ENCODE measurements around the gene ACBD4. TPM values are rescaled to one million over a fixed set of nuclear protein-coding genes. Genes with fewer than 3 reads are reported as not detected.

Gene ACBD4
- total and polyA plus RNA-seq, 10 of the 15 experiments (the other 5 are each of a cell fraction or from before 2014, with no cell fraction given) = 0.20 to 13.8 (median 6.9) TPM

DNA sequence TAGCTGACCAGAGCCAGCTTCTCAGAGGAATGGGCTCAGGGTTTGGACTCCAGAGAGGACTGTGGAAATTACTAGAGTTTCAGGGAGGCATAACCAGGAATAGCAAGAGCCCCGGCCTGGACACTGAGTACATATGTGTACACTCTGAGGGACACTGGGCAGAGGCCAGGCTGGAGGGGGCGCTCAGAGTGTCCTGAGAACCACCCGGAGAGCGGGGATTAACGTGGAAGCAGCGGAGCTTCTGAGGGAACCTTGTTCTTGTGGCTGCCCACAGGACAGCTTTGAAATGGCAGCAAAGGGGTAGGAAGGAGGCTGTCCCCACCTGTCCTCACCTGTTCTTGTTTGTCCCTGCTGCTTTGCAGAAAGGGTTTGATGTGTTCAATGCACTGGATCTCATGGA is 31.0 kb upstream of the ACBD4 start:
- no peak for FAIRE-seq
- no TSS peak for BruUV-seq (replicated peaks)

DNA sequence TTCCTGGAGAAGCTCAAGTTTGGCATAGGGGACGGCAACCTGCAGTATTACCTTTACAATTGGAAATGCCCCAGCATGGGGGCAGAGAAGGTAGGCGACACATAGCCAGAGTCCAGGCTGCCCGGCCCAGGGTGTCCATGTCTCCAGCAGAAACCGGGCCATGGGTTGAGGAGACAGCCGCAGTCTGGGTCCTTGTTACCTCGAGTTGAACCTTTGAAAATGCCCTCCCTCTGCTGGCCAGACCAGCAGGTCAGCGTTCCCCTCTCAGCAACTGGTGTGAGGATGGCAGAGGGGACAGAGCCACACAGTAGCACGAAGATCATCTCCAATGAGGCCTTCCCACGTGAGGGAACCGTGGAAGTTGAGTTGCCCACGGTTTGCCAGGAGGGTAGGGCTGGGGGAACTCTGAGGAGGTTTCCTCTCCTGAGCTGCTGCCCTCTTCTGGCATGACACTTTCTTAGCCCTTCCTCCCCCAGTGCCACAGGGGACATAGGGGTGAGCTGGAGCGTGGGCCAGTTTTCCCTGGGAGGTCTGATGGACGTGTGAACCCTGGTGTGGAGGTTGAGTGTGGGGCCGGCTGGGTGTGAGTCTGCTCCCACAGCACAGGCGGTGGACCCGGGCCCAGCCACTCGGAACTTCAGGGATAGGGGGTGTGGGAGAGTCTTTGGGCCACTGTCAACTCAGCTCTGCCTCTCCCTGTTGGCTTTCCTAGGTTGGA is 30.4 kb upstream of the ACBD4 start:
- no peak for DNase-seq (ENCODE audit: low read depth, low spot score)
- H3K4me2 ChIP-seq (ENCODE audit: control insufficient read depth, insufficient read depth) = no peak overlapping the region
- no peak overlapping the region for H2AFZ ChIP-seq (ENCODE audit: control insufficient read depth, low read depth, low read length)
- ChIA-PET POLR2A (no interaction called here), RAD21 (ENCODE audit: unreplicated experiment) (no interaction called here), SMC1A (ENCODE audit: uncharacterized antibody, unreplicated experiment) (no interaction called here), CTCF (interaction anchor here (0.9 to 2.0 kb wide), 6 partner anchors 9 to 185 kb away, joined by 3 to 5 read pairs (median 3); partner anchors contain the start of genes ACBD4 and PLCD3)
- no peak overlapping the region for H3K9ac ChIP-seq (ENCODE audit: control insufficient read depth, insufficient read depth, low read length)
- FAIRE-seq = no peak
- in situ Hi-C loops (cut with MboI) (loop anchor here (10.0 kb wide), 1 partner anchor 180 kb away; no protein-coding TSS in a partner anchor), intact Hi-C loops (cut with micrococcal nuclease; ENCODE audit: unreplicated experiment) (no loop called here)
- 94% methylated on average over 17 of the region's 17 CpGs for WGBS (ENCODE audit: insufficient coverage, insufficient replicate concordance, low lambda C conversion rate, missing lambda C conversion rate)
- no TSS peak for BruUV-seq (replicated peaks)
- peaks cover 48 to 51% of the 10 kb centered on the region in 2 experiments for H3K36me3 ChIP-seq (ENCODE audit: control insufficient read depth in 2 of 2, insufficient read depth in 2 of 2, low read length in 1 of 2)
- no peaks in the 10 kb centered on the region for H3K79me2 ChIP-seq (ENCODE audit: control insufficient read depth, insufficient read depth, low read length)
- no peaks in the 10 kb centered on the region for H3K4me1 ChIP-seq (ENCODE audit: control insufficient read depth, insufficient read depth, low read length)
- 0 out of 6 replicates have a peak, but pooled peaks of 1 of the 3 experiments have one; percentile 3 for TF ChIP-seq CTCF (IDR thresholded peaks at IDR 0.05 in 2 of 3, conservative IDR thresholded peaks at IDR 0.05 in 1 of 3; ENCODE audit: control insufficient read depth in 2 of 3, extremely low read depth in 1 of 3, insufficient read depth in 1 of 3, low read depth in 3 of 3, low read length in 3 of 3)
- TF ChIP-seq WRNIP1 (IDR thresholded peaks at IDR 0.05; ENCODE audit: borderline replicate concordance, low read depth, low read length) = no peak
- peak; percentile 36; the same call in 1 of the 2 replicates for TF ChIP-seq POLR2A (IDR thresholded peaks at IDR 0.05; ENCODE audit: low read depth, low read length)
- H4K20me1 ChIP-seq (ENCODE audit: control insufficient read depth, insufficient read depth) = peaks cover 3% of the 10 kb centered on the region; the same call in 1 of the 2 replicates
- H3K27me3 ChIP-seq (replicated peaks in 1 of 2; ENCODE audit: control insufficient read depth in 2 of 2, insufficient read depth in 2 of 2, low read length in 1 of 2) = no peaks in the 10 kb centered on the region
- no peak for ATAC-seq
- no peak overlapping the region for H3K4me3 ChIP-seq
- H3K27ac ChIP-seq (ENCODE audit: control insufficient read depth, insufficient read depth) = no peak overlapping the region
- H3K9me3 ChIP-seq (replicated peaks; ENCODE audit: control insufficient read depth, insufficient read depth, low read length) = no peaks in the 10 kb centered on the region

More for the DNA sequence above, 31.0 kb upstream of the ACBD4 start:
- no peaks in the 10 kb centered on the region for H3K4me1 ChIP-seq (ENCODE audit: control insufficient read depth, insufficient read depth, low read length)
- H3K36me3 ChIP-seq (ENCODE audit: control insufficient read depth in 2 of 2, insufficient read depth in 2 of 2, low read length in 1 of 2) = peaks cover 52 to 54% of the 10 kb centered on the region in 2 experiments
- no peak overlapping the region for H3K4me3 ChIP-seq
- H3K27me3 ChIP-seq (replicated peaks in 1 of 2; ENCODE audit: control insufficient read depth in 2 of 2, insufficient read depth in 2 of 2, low read length in 1 of 2) = no peaks in the 10 kb centered on the region
- H2AFZ ChIP-seq (ENCODE audit: control insufficient read depth, low read depth, low read length) = no peak overlapping the region
- ATAC-seq = no peak
- H3K79me2 ChIP-seq (ENCODE audit: control insufficient read depth, insufficient read depth, low read length) = no peaks in the 10 kb centered on the region
- H3K4me2 ChIP-seq (ENCODE audit: control insufficient read depth, insufficient read depth) = no peak overlapping the region
- peaks cover 3% of the 10 kb centered on the region; the same call in 1 of the 2 replicates for H4K20me1 ChIP-seq (ENCODE audit: control insufficient read depth, insufficient read depth)
- no peak overlapping the region for H3K27ac ChIP-seq (ENCODE audit: control insufficient read depth, insufficient read depth)
- H3K9me3 ChIP-seq (replicated peaks; ENCODE audit: control insufficient read depth, insufficient read depth, low read length) = no peaks in the 10 kb centered on the region
- in situ Hi-C loops (cut with MboI) = loop anchor here (10.0 kb wide), 1 partner anchor 180 kb away; no protein-coding TSS in a partner anchor
- no peak overlapping the region for H3K9ac ChIP-seq (ENCODE audit: control insufficient read depth, insufficient read depth, low read length)
- ChIA-PET CTCF (interaction anchor here (0.9 to 2.0 kb wide), 5 partner anchors 9 to 184 kb away, joined by 3 to 4 read pairs (median 3); partner anchors contain the start of genes ACBD4 and PLCD3), SMC1A (ENCODE audit: uncharacterized antibody, unreplicated experiment) (no interaction called here), POLR2A (no interaction called here), RAD21 (ENCODE audit: unreplicated experiment) (no interaction called here)
- no peak for DNase-seq (ENCODE audit: low read depth, low spot score)
- intact Hi-C loops (cut with micrococcal nuclease; ENCODE audit: unreplicated experiment) = no loop called here
- WGBS (ENCODE audit: insufficient coverage, insufficient replicate concordance, low lambda C conversion rate, missing lambda C conversion rate) = 91% methylated on average over 6 of the region's 6 CpGs
- TF ChIP-seq CBFB (IDR thresholded peaks at IDR 0.05; ENCODE audit: low read depth) (no peak), KAT2A (conservative IDR thresholded peaks at IDR 0.05; ENCODE audit: control insufficient read depth, low read depth, low read length) (no peak), HDAC6 (IDR thresholded peaks at IDR 0.05; ENCODE audit: unreplicated experiment) (no peak), GABPA (IDR thresholded peaks at IDR 0.05; ENCODE audit: low read depth) (no peak), CHD4 (IDR thresholded peaks at IDR 0.05) (no peak)

Data from GM12878 (cell line).